Measurements from ENCODE around the gene ITGAD. TPM values are rescaled to one million over a fixed set of nuclear protein-coding genes. Genes with fewer than 3 reads are reported as not detected.

ITGAD gene
- total RNA-seq, 1 donor from 2014 or later = not detected

- Histone ChIP-seq H3K4me3 (ENCODE audit: low read depth, low read length) (no peak overlapping the region), H3K27me3 (ENCODE audit: control insufficient read depth, insufficient read depth, low read length) (peaks cover 2% of the 10 kb centered on the region), H3K36me3 (ENCODE audit: control insufficient read depth, insufficient read depth, low read length) (no peaks in the 10 kb centered on the region)
- TF ChIP-seq, protein P1, sequence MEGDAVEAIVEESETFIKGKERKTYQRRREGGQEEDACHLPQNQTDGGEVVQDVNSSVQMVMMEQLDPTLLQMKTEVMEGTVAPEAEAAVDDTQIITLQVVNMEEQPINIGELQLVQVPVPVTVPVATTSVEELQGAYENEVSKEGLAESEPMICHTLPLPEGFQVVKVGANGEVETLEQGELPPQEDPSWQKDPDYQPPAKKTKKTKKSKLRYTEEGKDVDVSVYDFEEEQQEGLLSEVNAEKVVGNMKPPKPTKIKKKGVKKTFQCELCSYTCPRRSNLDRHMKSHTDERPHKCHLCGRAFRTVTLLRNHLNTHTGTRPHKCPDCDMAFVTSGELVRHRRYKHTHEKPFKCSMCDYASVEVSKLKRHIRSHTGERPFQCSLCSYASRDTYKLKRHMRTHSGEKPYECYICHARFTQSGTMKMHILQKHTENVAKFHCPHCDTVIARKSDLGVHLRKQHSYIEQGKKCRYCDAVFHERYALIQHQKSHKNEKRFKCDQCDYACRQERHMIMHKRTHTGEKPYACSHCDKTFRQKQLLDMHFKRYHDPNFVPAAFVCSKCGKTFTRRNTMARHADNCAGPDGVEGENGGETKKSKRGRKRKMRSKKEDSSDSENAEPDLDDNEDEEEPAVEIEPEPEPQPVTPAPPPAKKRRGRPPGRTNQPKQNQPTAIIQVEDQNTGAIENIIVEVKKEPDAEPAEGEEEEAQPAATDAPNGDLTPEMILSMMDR (IDR thresholded peaks at IDR 0.05; ENCODE audit: insufficient read depth, low read length, poor library complexity, severe bottlenecking) = no peak
- DNase-seq (ENCODE audit: low read depth) = no peak
These were observed 80.3 kb downstream of the ITGAD start for GRCh38 chr16:31473264-31473984.

DNA sequence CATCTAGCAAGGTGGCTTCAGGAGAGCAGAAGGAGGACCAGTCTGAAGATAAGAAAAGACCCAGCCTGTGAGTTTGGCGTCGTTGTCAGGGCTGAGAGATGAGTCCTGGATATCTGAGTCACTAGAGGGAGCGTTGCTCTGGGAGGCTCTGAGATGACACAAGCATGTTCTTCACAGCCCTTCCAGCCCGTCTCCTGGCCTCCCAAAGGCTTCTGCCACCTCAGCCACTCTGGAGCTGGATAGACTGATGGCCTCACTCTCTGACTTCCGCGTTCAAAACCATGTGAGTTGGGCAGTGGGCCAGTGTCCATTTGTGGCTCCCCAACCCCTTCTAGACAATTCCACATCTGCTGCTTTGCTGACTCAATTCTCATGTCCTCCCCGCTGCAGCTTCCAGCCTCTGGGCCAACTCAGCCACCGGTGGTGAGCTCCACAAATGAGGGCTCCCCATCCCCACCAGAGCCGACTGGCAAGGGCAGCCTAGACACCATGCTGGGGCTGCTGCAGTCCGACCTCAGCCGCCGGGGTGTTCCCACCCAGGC, 81.1 kb downstream of the ITGAD start:
- no peak for DNase-seq (ENCODE audit: low read depth)
- Histone ChIP-seq H3K4me3 (ENCODE audit: low read depth, low read length) (no peak overlapping the region), H3K36me3 (ENCODE audit: control insufficient read depth, insufficient read depth, low read length) (no peaks in the 10 kb centered on the region), H3K27me3 (ENCODE audit: control insufficient read depth, insufficient read depth, low read length) (peaks cover 2% of the 10 kb centered on the region)
- TF ChIP-seq, protein P1 (IDR thresholded peaks at IDR 0.05; ENCODE audit: insufficient read depth, low read length, poor library complexity, severe bottlenecking) = no peak

DNA sequence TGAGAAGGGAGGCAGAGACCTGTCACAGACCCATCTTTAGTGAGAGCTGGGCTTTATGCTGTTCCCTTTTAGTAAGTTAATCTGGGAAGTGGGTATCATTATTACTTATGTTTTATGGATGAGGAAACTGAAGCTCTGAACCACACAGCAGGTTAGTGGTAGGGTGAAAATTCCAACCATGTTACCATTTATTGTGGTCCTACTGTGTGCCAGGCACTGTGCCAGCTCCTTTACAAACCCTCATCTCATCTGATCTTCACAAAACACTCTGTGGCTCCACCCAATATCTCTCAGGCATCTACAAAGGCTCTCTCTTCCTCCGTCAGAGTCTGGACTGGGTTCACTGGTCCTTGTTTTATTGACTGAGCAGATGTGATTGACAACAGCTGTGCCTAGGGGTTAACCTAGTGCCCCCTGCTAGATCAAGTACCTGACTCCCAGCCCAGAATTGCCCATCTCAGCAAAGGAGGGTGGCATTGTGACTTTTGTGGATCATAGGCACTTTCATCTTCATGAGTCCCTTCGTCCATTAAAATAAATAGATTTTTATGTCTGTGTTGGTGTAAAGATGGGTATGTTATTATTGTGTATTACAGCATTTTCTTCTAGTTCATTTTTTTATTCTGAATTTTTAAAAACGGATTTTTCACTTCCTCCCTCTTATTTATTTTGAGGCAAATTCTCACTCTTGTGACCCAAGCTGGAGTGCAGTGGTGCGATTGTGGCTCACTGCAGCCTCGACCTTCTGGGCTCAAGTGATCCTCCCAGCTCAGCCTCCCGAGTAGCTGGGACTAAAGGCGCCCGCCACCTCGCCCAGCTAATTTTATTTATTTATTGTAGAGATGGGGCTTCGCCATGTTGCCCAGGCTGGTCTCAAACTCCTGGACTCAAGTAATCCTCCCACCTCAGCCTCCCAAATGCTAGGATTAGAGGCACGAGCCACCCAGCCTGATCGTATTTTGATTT, 81.9 kb downstream of the ITGAD start:
- Histone ChIP-seq H3K27me3 (ENCODE audit: control insufficient read depth, insufficient read depth, low read length) (peaks cover 2% of the 10 kb centered on the region), H3K4me3 (ENCODE audit: low read depth, low read length) (no peak overlapping the region), H3K36me3 (ENCODE audit: control insufficient read depth, insufficient read depth, low read length) (no peaks in the 10 kb centered on the region)
- DNase-seq (ENCODE audit: low read depth) = no peak
- TF ChIP-seq, protein P1 (IDR thresholded peaks at IDR 0.05; ENCODE audit: insufficient read depth, low read length, poor library complexity, severe bottlenecking) = no peak

- H3K27me3 ChIP-seq (ENCODE audit: control insufficient read depth, insufficient read depth, low read length) = peaks cover 2% of the 10 kb centered on the region
- H3K4me3 ChIP-seq (ENCODE audit: low read depth, low read length) = no peak overlapping the region
- TF ChIP-seq, protein P1 (IDR thresholded peaks at IDR 0.05; ENCODE audit: insufficient read depth, low read length, poor library complexity, severe bottlenecking) = no peak
- DNase-seq (ENCODE audit: low read depth) = no peak
- no peaks in the 10 kb centered on the region for H3K36me3 ChIP-seq (ENCODE audit: control insufficient read depth, insufficient read depth, low read length)
These were observed 82.8 kb downstream of the ITGAD start for GRCh38 chr16:31475946-31476302.

Other genes with a start within 250 kb of the ITGAD start
- gene PRSS36, start 243.3 kb upstream of the ITGAD start, total RNA-seq = 0.55 and 1.5 TPM in 2 replicates
- gene FUS, start 213.2 kb upstream of the ITGAD start, total RNA-seq = 71.9 and 83.1 TPM in 2 replicates
- 38.5 and 38.6 TPM in 2 replicates for gene PYCARD, start 190.6 kb upstream of the ITGAD start, total RNA-seq
- gene TRIM72, start 179.2 kb upstream of the ITGAD start, total RNA-seq = not detected in 2 replicates
- gene PYDC1, start 176.2 kb upstream of the ITGAD start, total RNA-seq = not detected in 2 replicates
- gene ITGAM, start 133.4 kb upstream of the ITGAD start, total RNA-seq = 0.21 and 0.82 TPM in 2 replicates
- gene ITGAX, start 38.2 kb upstream of the ITGAD start, total RNA-seq = 0.04 and 0.14 TPM in 2 replicates
- not detected in 2 replicates for gene COX6A2, start 35.0 kb downstream of the ITGAD start, total RNA-seq
- gene ZNF843, start 49.5 kb downstream of the ITGAD start, total RNA-seq = 0.89 and 3.2 TPM in 2 replicates
- 18.7 and 23.2 TPM in 2 replicates for gene ARMC5, start 66.2 kb downstream of the ITGAD start, total RNA-seq
- gene TGFB1I1, start 78.8 kb downstream of the ITGAD start, total RNA-seq = 116 and 138 TPM in 2 replicates
- 0.04 and 0.21 TPM in 2 replicates for gene SLC5A2, start 89.8 kb downstream of the ITGAD start, total RNA-seq
- gene RUSF1, start 115.1 kb downstream of the ITGAD start, total RNA-seq = 54.0 and 64.1 TPM in 2 replicates
- gene AHSP, start 134.6 kb downstream of the ITGAD start, total RNA-seq = not detected in 2 replicates